ENCODE data around the gene OSTN.

OSTN gene

GRCh38 chr3:191197761-191198306 is 1.2 kb upstream of the OSTN start:
- no peak for TF ChIP-seq CTCF (IDR thresholded peaks at IDR 0.05; ENCODE audit: insufficient read depth, low read depth, low read length, missing control alignments)
- no peak overlapping the region for H3K4me3 ChIP-seq (ENCODE audit: low read length)
- DNase-seq (ENCODE audit: low read depth): no peak

GRCh38 chr3:191198480-191198879 is 561 bp upstream of the OSTN start:
- no peak overlapping the region for H3K4me3 ChIP-seq (ENCODE audit: low read length)
- no peak for TF ChIP-seq CTCF (IDR thresholded peaks at IDR 0.05; ENCODE audit: insufficient read depth, low read depth, low read length, missing control alignments)
- no peak for DNase-seq (ENCODE audit: low read depth)

- no peak overlapping the region for H3K4me3 ChIP-seq (ENCODE audit: low read length)
- no peak for TF ChIP-seq CTCF (IDR thresholded peaks at IDR 0.05; ENCODE audit: insufficient read depth, low read depth, low read length, missing control alignments)
- DNase-seq (ENCODE audit: low read depth): no peak
Measured at GRCh38 chr3:191210032-191210431, 11.0 kb downstream of the OSTN start.

DNA sequence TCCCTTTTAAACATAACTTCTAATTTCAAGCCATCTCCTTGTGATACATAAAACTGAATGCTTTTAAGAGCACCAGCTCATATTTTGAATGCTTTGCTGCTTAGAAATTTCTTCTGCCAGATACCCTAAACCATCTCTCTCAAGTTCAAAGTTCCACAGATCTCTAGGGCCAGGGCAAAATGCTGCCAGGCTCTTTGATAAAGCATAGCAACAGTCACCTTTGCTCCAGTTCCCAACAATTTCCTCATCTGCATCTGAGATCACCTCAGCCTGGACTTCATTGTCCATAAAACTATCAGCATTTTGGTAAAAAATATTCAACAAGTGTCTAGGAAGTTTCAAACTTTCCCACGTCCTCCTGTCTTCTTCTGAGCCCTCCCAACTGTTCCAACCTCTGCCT is 17.5 kb downstream of the OSTN start:
- no peak for TF ChIP-seq CTCF (IDR thresholded peaks at IDR 0.05; ENCODE audit: insufficient read depth, low read depth, low read length, missing control alignments)
- DNase-seq (ENCODE audit: low read depth): no peak
- no peak overlapping the region for H3K4me3 ChIP-seq (ENCODE audit: low read length)

DNA sequence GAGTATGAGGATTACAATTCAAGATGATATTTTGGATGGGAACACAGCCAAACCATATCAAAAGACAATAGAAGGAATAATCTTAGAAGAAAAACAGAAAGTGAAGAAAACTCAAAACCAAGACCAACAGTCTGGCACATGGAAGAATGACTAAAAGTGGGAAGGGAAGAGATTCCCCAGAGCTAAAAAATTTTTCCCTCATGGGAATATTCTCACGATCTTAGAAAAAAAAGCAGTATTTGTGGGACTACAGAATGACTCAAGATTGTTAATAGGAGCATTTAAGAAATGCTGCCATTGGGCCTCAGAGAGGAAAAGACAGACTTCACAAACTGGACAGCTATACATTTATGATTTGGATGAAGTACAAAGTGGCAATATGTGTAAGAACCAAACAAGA is 18.3 kb downstream of the OSTN start:
- no peak overlapping the region for H3K4me3 ChIP-seq (ENCODE audit: low read length)
- no peak for DNase-seq (ENCODE audit: low read depth)
- TF ChIP-seq CTCF (IDR thresholded peaks at IDR 0.05; ENCODE audit: insufficient read depth, low read depth, low read length, missing control alignments): no peak

GRCh38 chr3:191220908-191221307 is 21.9 kb downstream of the OSTN start:
- H3K4me3 ChIP-seq (ENCODE audit: low read length): no peak overlapping the region
- DNase-seq (ENCODE audit: low read depth): peak; percentile 24
- peak; percentile 26 for TF ChIP-seq CTCF (IDR thresholded peaks at IDR 0.05; ENCODE audit: insufficient read depth, low read depth, low read length, missing control alignments)

- no peak overlapping the region for H3K4me3 ChIP-seq (ENCODE audit: low read length)
- TF ChIP-seq CTCF (IDR thresholded peaks at IDR 0.05; ENCODE audit: insufficient read depth, low read depth, low read length, missing control alignments): no peak
- DNase-seq (ENCODE audit: low read depth): no peak
Measured at GRCh38 chr3:191221638-191222037, 22.6 kb downstream of the OSTN start.
